Embryonic facial prominence (tissue), 1 donor: ENCODE data around the gene ZP3.
A peak's percentile ranks its signal among the peaks of the same experiment; 100 is the strongest.
"Not testable (repeated sequence)": the region's sequence is repeated elsewhere in the genome, so short reads cannot be mapped to it uniquely, and the experiment has no call there.

ENCODE experiments used
- DNase-seq: peaks from one replicate; pipeline ENCODE4 v3.0.0-alpha.2; 2016; ENCODE audit errors: extremely low spot score

Gene ZP3

DNA sequence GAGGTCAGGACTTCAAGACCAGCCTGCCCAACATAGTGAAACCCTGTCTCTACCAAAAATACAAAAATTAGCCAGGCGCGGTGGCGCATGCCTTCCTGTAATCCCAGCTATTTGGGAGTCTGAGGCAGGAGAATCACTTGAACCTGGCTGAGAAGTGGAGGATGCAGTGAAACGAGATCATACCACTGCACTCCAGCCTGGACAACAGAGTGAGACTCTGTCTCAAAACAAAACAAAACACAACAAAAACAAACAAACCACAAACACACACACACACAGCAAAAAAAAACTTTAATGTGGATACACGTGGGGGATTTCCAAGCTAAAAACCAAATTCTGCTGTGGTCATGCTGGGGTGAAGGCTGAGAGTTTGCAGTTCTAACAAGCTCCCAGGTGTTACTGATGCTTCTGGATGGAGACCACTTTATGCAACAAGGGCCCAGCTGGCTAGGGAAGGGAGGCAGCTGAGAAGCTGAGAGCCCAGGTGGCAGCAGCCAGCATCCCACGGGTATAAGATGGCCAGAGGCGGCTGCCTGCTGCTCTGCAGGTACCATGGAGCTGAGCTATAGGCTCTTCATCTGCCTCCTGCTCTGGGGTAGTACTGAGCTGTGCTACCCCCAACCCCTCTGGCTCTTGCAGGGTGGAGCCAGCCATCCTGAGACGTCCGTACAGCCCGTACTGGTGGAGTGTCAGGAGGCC is at the start of gene ZP3:
ZP3 (plus strand) TSS at position 538 of the 699 bp plus-strand sequence; CDS start at position 553, 15 bp downstream.
- no peak for DNase-seq

- no peak for DNase-seq
Measured at GRCh38 chr7:76375251-76375650, 49.5 kb upstream of the ZP3 start.

DNA sequence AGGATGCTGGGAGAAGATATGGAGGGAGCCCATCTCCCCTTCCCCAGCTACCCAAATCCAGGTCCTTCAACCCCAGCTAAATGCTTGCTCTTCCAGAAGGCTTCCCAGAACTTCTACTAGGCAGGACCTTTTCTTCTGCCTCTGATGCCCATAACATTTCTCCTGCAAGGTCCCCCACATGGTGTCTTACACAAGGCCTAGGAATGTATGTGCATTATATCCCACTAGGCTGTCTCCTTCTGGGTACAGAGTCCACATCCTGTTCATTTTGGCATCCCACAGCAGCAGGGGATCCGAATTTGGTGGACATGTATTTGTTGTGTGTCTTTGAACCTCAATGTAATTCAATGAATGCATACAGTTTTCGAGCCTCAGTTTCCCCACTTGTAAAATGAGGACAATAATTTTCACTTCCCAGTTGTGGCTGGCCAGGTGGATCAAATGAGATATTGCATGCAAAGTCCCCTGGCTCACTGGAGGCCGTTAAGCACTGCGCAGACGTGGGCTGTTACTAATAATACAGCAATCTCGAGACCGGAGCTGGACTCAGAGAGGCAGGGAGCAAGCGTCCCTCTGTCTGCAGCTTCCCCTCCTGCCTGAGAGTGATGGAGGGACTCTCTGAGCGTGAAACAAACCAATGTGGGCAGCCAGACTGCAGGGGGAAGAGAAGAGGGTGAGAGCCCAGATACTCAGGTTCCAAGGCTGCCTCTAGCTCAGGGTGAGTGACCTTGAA is 47.4 kb upstream of the ZP3 start:
- DNase-seq, result no peak

- no peak for DNase-seq
Measured at GRCh38 chr7:76380623-76380966, 44.2 kb upstream of the ZP3 start.

GRCh38 chr7:76381814-76382213 is 42.9 kb upstream of the ZP3 start:
- DNase-seq, result no peak

- no peak for DNase-seq
Measured at GRCh38 chr7:76383089-76383944, 41.4 kb upstream of the ZP3 start.

DNA sequence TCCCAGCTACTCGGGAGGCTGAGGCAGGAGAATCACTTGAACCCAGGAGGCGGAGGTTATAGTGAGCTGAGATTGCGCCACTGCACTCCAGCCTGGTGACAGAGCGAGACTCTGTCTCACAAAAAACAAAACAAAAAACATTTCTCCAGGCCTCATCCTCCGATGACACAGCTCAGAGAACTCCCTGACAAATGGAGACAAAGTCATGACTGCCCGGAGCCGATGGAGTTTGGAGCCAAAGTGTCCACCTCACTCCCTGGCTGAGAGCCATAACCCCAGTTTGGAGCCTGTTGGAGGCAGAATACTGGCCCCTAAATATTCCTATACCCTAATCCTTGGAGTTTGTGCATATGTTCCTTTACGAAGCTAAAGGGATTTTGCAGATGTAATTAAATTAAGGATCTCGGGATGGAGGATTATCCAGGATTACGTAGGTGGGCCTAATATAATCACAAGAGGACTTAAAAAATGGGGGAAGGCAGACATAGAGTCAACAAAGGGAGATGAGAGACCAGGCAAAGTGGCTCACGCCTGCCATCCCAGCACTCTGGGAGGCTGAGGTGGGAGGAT is 38.0 kb upstream of the ZP3 start:
- no peak for DNase-seq

GRCh38 chr7:76387789-76388188 is 37.0 kb upstream of the ZP3 start:
- not testable (repeated sequence) for DNase-seq

DNA sequence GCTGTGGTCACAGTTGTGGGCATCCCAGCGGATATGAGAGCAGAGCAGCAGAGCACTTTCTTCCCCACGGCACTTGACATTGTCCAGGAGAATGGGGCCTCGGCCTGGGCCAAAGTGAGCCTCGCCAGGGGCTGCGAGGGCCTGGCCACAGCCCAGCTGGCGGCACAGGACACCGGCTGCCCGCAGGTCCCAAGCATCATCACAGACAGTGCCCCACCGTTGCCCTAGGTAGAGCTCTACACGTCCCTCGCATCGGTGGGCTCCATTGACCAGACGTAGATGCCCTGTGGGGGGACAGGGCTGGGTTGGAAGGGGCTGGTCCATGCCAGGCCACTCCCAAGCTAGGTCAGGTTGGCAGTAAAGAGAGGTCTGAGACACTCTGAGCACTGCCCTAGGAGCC is 34.7 kb upstream of the ZP3 start:
- DNase-seq, result no peak

- no peak for DNase-seq
Measured at GRCh38 chr7:76392531-76393115, 32.1 kb upstream of the ZP3 start.

GRCh38 chr7:76393116-76394031 is 31.4 kb upstream of the ZP3 start:
- DNase-seq, result peak; percentile 76

GRCh38 chr7:76394957-76395356 is 29.8 kb upstream of the ZP3 start:
- DNase-seq, result no peak

DNA sequence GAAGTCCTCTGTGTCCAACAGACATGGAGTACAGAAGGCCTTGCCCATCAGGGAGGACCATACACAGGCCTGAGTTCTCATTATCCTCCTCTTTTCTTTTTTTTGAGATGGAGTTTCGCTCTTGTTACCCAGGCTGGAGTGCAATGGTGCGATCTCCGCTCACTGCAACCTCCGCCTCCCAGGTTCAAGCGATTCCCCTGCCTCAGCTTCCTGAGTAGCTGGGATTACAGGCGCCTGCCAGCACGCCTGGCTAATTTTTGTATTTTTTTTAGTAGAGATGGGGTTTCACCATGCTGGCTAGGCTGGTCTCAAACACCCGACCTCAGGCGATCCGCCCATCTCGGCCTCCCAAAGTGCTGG is 29.2 kb upstream of the ZP3 start:
- not testable (repeated sequence) for DNase-seq

GRCh38 chr7:76395965-76396726 is 28.6 kb upstream of the ZP3 start:
- DNase-seq, result no peak

GRCh38 chr7:76396864-76397263 is 27.9 kb upstream of the ZP3 start:
- no peak for DNase-seq

GRCh38 chr7:76397409-76398183 is 27.2 kb upstream of the ZP3 start:
- DNase-seq, result no peak

- no peak for DNase-seq
Measured at GRCh38 chr7:76400248-76400647, 24.5 kb upstream of the ZP3 start.

DNA sequence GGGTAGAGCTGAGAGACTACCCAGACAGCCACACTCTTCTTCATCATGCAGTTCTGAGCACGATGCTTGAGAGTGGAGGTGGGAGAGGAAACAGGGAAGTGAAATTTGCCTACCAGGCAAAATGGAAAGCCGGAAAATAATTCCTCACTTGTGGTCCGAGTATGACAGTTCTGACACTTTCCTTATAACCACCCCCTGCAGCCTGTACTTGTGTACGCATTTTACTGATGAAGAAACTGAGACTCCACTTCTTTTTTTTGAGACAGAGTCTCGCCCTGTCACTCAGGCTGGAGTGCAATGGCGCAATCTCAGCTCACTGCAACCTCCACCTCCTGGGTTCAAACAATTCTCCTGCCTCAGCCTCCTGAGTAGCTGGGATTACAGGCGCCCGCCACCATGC is 21.7 kb upstream of the ZP3 start:
- not testable (repeated sequence) for DNase-seq

GRCh38 chr7:76403780-76404494 is 20.8 kb upstream of the ZP3 start:
- DNase-seq, result no peak
